Gastroesophageal sphincter (tissue), 4 donors: ENCODE measurements around the gene ACSM5. TPM values are rescaled to one million over a fixed set of nuclear protein-coding genes. Genes with fewer than 3 reads are reported as not detected.

Source experiments
- ATAC-seq: fragments of 150-250 bp; one replicate; pipeline ENCODE4 v1.9.1; 2016; ENCODE audit warnings: mild to moderate bottlenecking, moderate library complexity
- H3K27ac ChIP-seq, 4 donors: fragments of 200-600 bp; sonication (generic) in 3 of 4; 1 replicate in 3 of 4; 2 replicates in 1 of 4; pipeline ENCODE4 v1.5.1; 2016 to 2019
- H3K27me3 ChIP-seq: fragments of 200-600 bp; sonication (generic); one replicate; pipeline ENCODE4 v1.5.1; 2019
- H3K36me3 ChIP-seq, 2 donors: fragments of 200-600 bp; sonication (generic); one replicate each; pipeline ENCODE4 v1.5.1; 2019; ENCODE audit warnings: control low read depth in 1 of 2
- H3K4me1 ChIP-seq, 3 donors: fragments of 200-600 bp; sonication (generic); 1 replicate in 2 of 3; 2 replicates in 1 of 3; pipeline ENCODE4 v1.5.1; 2016 to 2019; ENCODE audit warnings: control low read depth in 2 of 3
- H3K4me3 ChIP-seq, 2 donors: fragments of 200-600 bp; sonication (generic); one replicate each; pipeline ENCODE4 v1.5.1; 2019; ENCODE audit warnings: mild to moderate bottlenecking in 1 of 2, moderate library complexity in 1 of 2
- H3K9me3 ChIP-seq, 3 donors: fragments of 200-600 bp; sonication (generic); one replicate each; pipeline ENCODE4 v1.5.1; 2017 to 2019; ENCODE audit warnings: control low read depth in 2 of 3
- CTCF ChIP-seq, 4 experiments: fragments of 200-600 bp in 2 of 4; fragments of 450-650 bp in 2 of 4; sonication (generic) in 1 of 4; IDR thresholded peaks; one replicate each; pipeline ENCODE4 v1.5.1; 2017 to 2019; ENCODE audit warnings: antibody characterized with exemption in 4 of 4, mild to moderate bottlenecking in 2 of 4, moderate library complexity in 2 of 4
- EP300 ChIP-seq: sonication (generic); formaldehyde crosslinking; IDR thresholded peaks from one replicate; pipeline ENCODE4 v1.6.1; 2017; ENCODE audit warnings: antibody characterized with exemption, mild to moderate bottlenecking
- POLR2A ChIP-seq, 2 donors: fragments of 450-650 bp; IDR thresholded peaks; one replicate each; pipeline ENCODE4 v1.6.1; 2017; ENCODE audit warnings: antibody characterized with exemption in 2 of 2, mild to moderate bottlenecking in 2 of 2, moderate library complexity in 1 of 2
- POLR2AphosphoS5 ChIP-seq: sonication (generic); formaldehyde crosslinking; IDR thresholded peaks from one replicate; pipeline ENCODE4 v1.6.1; 2017; ENCODE audit warnings: antibody characterized with exemption
- WGBS, 2 donors: methylation state at CpG; one replicate each; pipeline ENCODE4 v1.1.5; 2018; ENCODE audit warnings: low coverage in 1 of 2; 5-methylcytosine and 5-hydroxymethylcytosine counted together
- total RNA-seq, 4 donors: library from RNA; depleted of rRNA; stranded (reverse); fragments of >200 nt; gene quantifications; one replicate each; pipeline ENCODE4 v1.1.0, GENCODE V29; 2016

The ACSM5 gene
- total RNA-seq, 4 donors from 2014 or later, result 1.3 to 5.4 (median 5.0) TPM

- Histone ChIP-seq H3K36me3 (no peaks in the 10 kb centered on the region), H3K4me3 (no peak overlapping the region), H3K9me3 (peaks cover 0 to 11% (median 0%) of the 10 kb centered on the region in 3 donors), H3K4me1 (no peaks in the 10 kb centered on the region), H3K27ac (no peak overlapping the region), H3K27me3 (peaks cover 23% of the 10 kb centered on the region)
- TF ChIP-seq POLR2AphosphoS5, result no peak
- no peak for TF ChIP-seq POLR2A (IDR thresholded peaks at IDR 0.05)
- no peak for TF ChIP-seq CTCF (IDR thresholded peaks at IDR 0.05)
- TF ChIP-seq EP300, result no peak
- WGBS, 2 donors, result 69 to 73% methylated on average over 5 to 9 of the region's 9 CpGs
- ATAC-seq, result no peak
Observed at GRCh38 chr16:20369452-20370054, 39.8 kb upstream of the ACSM5 start.

DNA sequence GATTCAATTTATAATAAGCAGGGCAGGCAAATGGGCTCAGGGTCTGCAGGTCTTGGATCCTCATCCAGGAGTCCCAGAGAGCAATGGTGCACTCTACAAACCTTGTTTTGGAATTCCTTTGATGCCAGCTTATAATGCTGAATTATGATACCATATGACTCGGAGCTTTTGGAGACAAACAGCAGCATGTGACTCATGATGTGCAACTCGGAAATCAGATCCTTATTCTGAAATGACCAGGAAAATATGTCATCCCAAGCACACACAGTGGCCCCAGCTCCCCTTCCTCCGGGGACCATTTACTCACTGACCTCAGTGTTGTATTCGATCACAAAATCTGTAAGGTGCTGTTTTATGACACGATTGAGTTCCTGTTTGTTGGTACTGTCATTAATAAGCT lies 36.6 kb upstream of the ACSM5 start:
- Histone ChIP-seq H3K27ac (no peak overlapping the region), H3K36me3 (no peaks in the 10 kb centered on the region), H3K27me3 (peaks cover 23% of the 10 kb centered on the region), H3K4me1 (no peaks in the 10 kb centered on the region), H3K9me3 (peaks cover 0 to 11% (median 0%) of the 10 kb centered on the region in 3 donors), H3K4me3 (no peak overlapping the region)
- TF ChIP-seq POLR2A (IDR thresholded peaks at IDR 0.05), result no peak
- WGBS, 2 donors, result 60 to 75% methylated on average over 3 to 5 of the region's 5 CpGs
- ATAC-seq, result no peak

DNA sequence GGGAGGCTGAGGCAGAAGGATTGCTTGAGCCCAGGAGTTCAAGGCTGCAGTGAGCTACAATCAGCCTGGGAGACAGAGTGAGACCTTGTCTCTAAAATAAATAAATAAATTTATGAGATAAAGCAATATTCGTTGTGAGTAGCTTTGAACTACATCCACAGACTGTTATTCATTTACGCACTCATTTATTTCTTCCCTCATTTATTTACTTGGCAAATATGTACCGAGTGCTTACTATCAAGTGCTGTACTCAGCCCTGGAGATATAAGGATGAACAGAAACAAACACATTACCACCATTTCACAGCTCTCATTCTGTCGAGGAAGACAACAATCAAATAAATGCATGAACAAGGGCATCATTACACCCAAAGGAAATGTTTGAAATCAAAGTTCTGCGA lies 32.2 kb upstream of the ACSM5 start:
- WGBS, 2 donors, result 73 to 74% methylated on average over 5 of the region's 5 CpGs
- no peaks in the 10 kb centered on the region for H3K36me3 ChIP-seq

GRCh38 chr16:20380782-20381181 lies 28.6 kb upstream of the ACSM5 start:
- TF ChIP-seq EP300, result no peak
- no peak for TF ChIP-seq POLR2A (IDR thresholded peaks at IDR 0.05)
- no peak for TF ChIP-seq CTCF (IDR thresholded peaks at IDR 0.05)
- TF ChIP-seq POLR2AphosphoS5, result no peak

More for the DNA sequence above, 32.2 kb upstream of the ACSM5 start:
- H3K9me3 ChIP-seq, result peaks cover 0 to 11% (median 0%) of the 10 kb centered on the region in 3 donors
- H3K4me3 ChIP-seq, result no peak overlapping the region
- H3K27ac ChIP-seq, result no peak overlapping the region
- no peaks in the 10 kb centered on the region for H3K4me1 ChIP-seq
- ATAC-seq, result no peak
- no peak for TF ChIP-seq POLR2A (IDR thresholded peaks at IDR 0.05)
- no peak for TF ChIP-seq CTCF (IDR thresholded peaks at IDR 0.05)
- TF ChIP-seq EP300, result no peak
- TF ChIP-seq POLR2AphosphoS5, result no peak
- peaks cover 23% of the 10 kb centered on the region for H3K27me3 ChIP-seq

GRCh38 chr16:20382202-20382948 lies 27.0 kb upstream of the ACSM5 start:
- TF ChIP-seq EP300, result no peak
- TF ChIP-seq POLR2AphosphoS5, result no peak
- no peak for TF ChIP-seq CTCF (IDR thresholded peaks at IDR 0.05)
- no peak for TF ChIP-seq POLR2A (IDR thresholded peaks at IDR 0.05)
- no peak overlapping the region for H3K27ac ChIP-seq
- no peaks in the 10 kb centered on the region for H3K36me3 ChIP-seq
- peaks cover 23% of the 10 kb centered on the region for H3K27me3 ChIP-seq
- H3K4me3 ChIP-seq, result no peak overlapping the region
- peaks cover 0 to 11% (median 0%) of the 10 kb centered on the region in 3 donors for H3K4me1 ChIP-seq
- 73 to 100% methylated on average over 2 to 4 of the region's 7 CpGs for WGBS, 2 donors
- no peak for ATAC-seq
- H3K9me3 ChIP-seq, result no peaks in the 10 kb centered on the region

More at GRCh38 chr16:20380782-20381181, 28.6 kb upstream of the ACSM5 start:
- H3K36me3 ChIP-seq, result no peaks in the 10 kb centered on the region
- H3K27me3 ChIP-seq, result peaks cover 15% of the 10 kb centered on the region
- no peak overlapping the region for H3K4me3 ChIP-seq
- H3K9me3 ChIP-seq, result no peaks in the 10 kb centered on the region
- peaks cover 0 to 4% (median 0%) of the 10 kb centered on the region in 3 donors for H3K4me1 ChIP-seq
- H3K27ac ChIP-seq, result no peak overlapping the region
- 49% methylated on average over 3 of the region's 3 CpGs; no CpG with 5 or more reads in 1 of the 2 donors for WGBS, 2 donors
- no peak for ATAC-seq
